ENCODE measurements around the gene CYP2S1. TPM values are rescaled to one million over a fixed set of nuclear protein-coding genes. Genes with fewer than 3 reads are reported as not detected.

The CYP2S1 gene
- total RNA-seq, 1 experiment from 2014 or later = 4.9 TPM

GRCh38 chr19:41166944-41167804 is 25.8 kb upstream of the CYP2S1 start:
- Mint-ChIP-seq H3K36me3 (ENCODE audit: insufficient read depth, unreplicated experiment) (no peaks in the 10 kb centered on the region), H3K27ac (ENCODE audit: unreplicated experiment) (no peak overlapping the region), H3K4me1 (ENCODE audit: low read depth, unreplicated experiment) (no peaks in the 10 kb centered on the region), H3K9me3 (ENCODE audit: low read depth, unreplicated experiment) (no peaks in the 10 kb centered on the region), H3K27me3 (ENCODE audit: unreplicated experiment) (no peaks in the 10 kb centered on the region), H3K4me3 (ENCODE audit: low read depth, unreplicated experiment) (no peak overlapping the region)
- CTCF ChIA-PET = interaction anchor here (0.5 to 1.6 kb wide), 2 partner anchors 8 to 116 kb away, joined by 5 to 6 read pairs; no protein-coding TSS in a partner anchor
- no peak for TF ChIP-seq CTCF (IDR thresholded peaks at IDR 0.05; ENCODE audit: unreplicated experiment)
- DNase-seq = no peak
- intact Hi-C loops (cut with micrococcal nuclease; ENCODE audit: unreplicated experiment) = no loop called here
- no TSS peak for BruUV-seq (replicated peaks)

- DNase-seq = peak; percentile 25
- BruUV-seq (replicated peaks) = no TSS peak
- Mint-ChIP-seq H3K36me3 (ENCODE audit: insufficient read depth, unreplicated experiment) (peaks cover 14% of the 10 kb centered on the region), H3K27me3 (ENCODE audit: unreplicated experiment) (no peaks in the 10 kb centered on the region), H3K4me3 (ENCODE audit: low read depth, unreplicated experiment) (no peak overlapping the region), H3K4me1 (ENCODE audit: low read depth, unreplicated experiment) (peaks cover 37% of the 10 kb centered on the region), H3K9me3 (ENCODE audit: low read depth, unreplicated experiment) (no peaks in the 10 kb centered on the region), H3K27ac (ENCODE audit: unreplicated experiment) (no peak overlapping the region)
- TF ChIP-seq CTCF (IDR thresholded peaks at IDR 0.05; ENCODE audit: unreplicated experiment) = no peak
- CTCF ChIA-PET = interaction anchor here (0.7 kb wide), 3 partner anchors 23 to 277 kb away, joined by 3 to 10 read pairs (median 3); no protein-coding TSS in a partner anchor
- intact Hi-C loops (cut with micrococcal nuclease; ENCODE audit: unreplicated experiment) = no loop called here
Measured at GRCh38 chr19:41172297-41173164, 20.5 kb upstream of the CYP2S1 start.

GRCh38 chr19:41174297-41174928 is 18.6 kb upstream of the CYP2S1 start:
- H3K4me3 Mint-ChIP-seq (ENCODE audit: low read depth, unreplicated experiment) = no peak overlapping the region
- intact Hi-C loops (cut with micrococcal nuclease; ENCODE audit: unreplicated experiment) = no loop called here
- H3K27me3 Mint-ChIP-seq (ENCODE audit: unreplicated experiment) = no peaks in the 10 kb centered on the region
- H3K4me1 Mint-ChIP-seq (ENCODE audit: low read depth, unreplicated experiment) = peaks cover 37% of the 10 kb centered on the region
- CTCF ChIA-PET = no interaction called here
- no peak for DNase-seq
- no TSS peak for BruUV-seq (replicated peaks)
- peaks cover 14% of the 10 kb centered on the region for H3K36me3 Mint-ChIP-seq (ENCODE audit: insufficient read depth, unreplicated experiment)
- TF ChIP-seq CTCF (IDR thresholded peaks at IDR 0.05; ENCODE audit: unreplicated experiment) = no peak
- no peak overlapping the region for H3K27ac Mint-ChIP-seq (ENCODE audit: unreplicated experiment)
- H3K9me3 Mint-ChIP-seq (ENCODE audit: low read depth, unreplicated experiment) = no peaks in the 10 kb centered on the region

Data from Calu3 (cell line).